ENCODE measurements around the gene FBXW8. TPM values are rescaled to one million over a fixed set of nuclear protein-coding genes. Genes with fewer than 3 reads are reported as not detected.

Gene FBXW8
- total RNA-seq, 5 donors from 2014 or later (not counting 1 experiment from before 2014, with no cell fraction given), result 10.7 to 17.9 (median 13.0) TPM

- H3K4me1 ChIP-seq (ENCODE audit: control insufficient read depth in 1 of 2, extremely low read depth in 1 of 2, insufficient read depth in 2 of 2, low read length in 2 of 2), result no peaks in the 10 kb centered on the region
- no peaks in the 10 kb centered on the region for H3K36me3 Mint-ChIP-seq
- WGBS (ENCODE audit: insufficient coverage), result 100% methylated on average over 1 of the region's 3 CpGs
- H3K9me3 Mint-ChIP-seq, result peaks cover 0 to 5% (median 3%) of the 10 kb centered on the region in 3 donors
- H3K4me3 Mint-ChIP-seq, result no peak overlapping the region
- no peak overlapping the region for H3K27ac ChIP-seq (ENCODE audit: low read length)
- peaks cover 2 to 9% of the 10 kb centered on the region in 2 experiments for H3K27me3 ChIP-seq (replicated peaks in 1 of 2; ENCODE audit: control insufficient read depth in 2 of 2, extremely low read depth in 1 of 2, insufficient read depth in 2 of 2, low read length in 1 of 2)
- CTCF ChIA-PET, result no interaction called here
- ATAC-seq (replicated peaks in 1 of 4), result no peak
- H3K4me1 Mint-ChIP-seq, result no peaks in the 10 kb centered on the region
- no peaks in the 10 kb centered on the region for H3K9me3 ChIP-seq
- H3K27ac Mint-ChIP-seq, result no peak overlapping the region
- H3K4me3 ChIP-seq (ENCODE audit: control insufficient read depth in 1 of 2, extremely low read depth in 1 of 2, low read length in 1 of 2), result no peak overlapping the region
- no peaks in the 10 kb centered on the region for H3K36me3 ChIP-seq (ENCODE audit: control insufficient read depth in 2 of 2, extremely low read depth in 1 of 2, insufficient read depth in 1 of 2, low read length in 1 of 2)
- POLR2A ChIA-PET, result no interaction called here
- DNase-seq, result no peak
- peaks cover 9 to 12% of the 10 kb centered on the region in 2 donors for H3K27me3 Mint-ChIP-seq
Observed at GRCh38 chr12:116894913-116895312, 15.8 kb upstream of the FBXW8 start.

- DNase-seq, result no peak
- CTCF ChIA-PET, result interaction anchor here in 1 of 2 donors (0.6 kb wide), 2 partner anchors 13 to 98 kb away, joined by 3 to 4 read pairs; no protein-coding TSS in a partner anchor
- no peak overlapping the region for H3K4me3 Mint-ChIP-seq
- H3K36me3 ChIP-seq (ENCODE audit: control insufficient read depth in 2 of 2, extremely low read depth in 1 of 2, insufficient read depth in 1 of 2, low read length in 1 of 2), result no peaks in the 10 kb centered on the region
- H3K36me3 Mint-ChIP-seq, result no peaks in the 10 kb centered on the region
- no peaks in the 10 kb centered on the region for H3K4me1 ChIP-seq (ENCODE audit: control insufficient read depth in 1 of 2, extremely low read depth in 1 of 2, insufficient read depth in 2 of 2, low read length in 2 of 2)
- no peak for ATAC-seq (replicated peaks in 1 of 4)
- no peak overlapping the region for H3K4me3 ChIP-seq (ENCODE audit: control insufficient read depth in 1 of 2, extremely low read depth in 1 of 2, low read length in 1 of 2)
- H3K27me3 Mint-ChIP-seq, result peaks cover 16 to 19% of the 10 kb centered on the region in 2 donors
- no peak overlapping the region for H3K27ac Mint-ChIP-seq
- no peaks in the 10 kb centered on the region for H3K4me1 Mint-ChIP-seq
- H3K9me3 Mint-ChIP-seq, result no peaks in the 10 kb centered on the region
- H3K9me3 ChIP-seq, result no peaks in the 10 kb centered on the region
- peaks cover 2 to 17% of the 10 kb centered on the region in 2 experiments for H3K27me3 ChIP-seq (replicated peaks in 1 of 2; ENCODE audit: control insufficient read depth in 2 of 2, extremely low read depth in 1 of 2, insufficient read depth in 2 of 2, low read length in 1 of 2)
- H3K27ac ChIP-seq (ENCODE audit: low read length), result no peak overlapping the region
- WGBS (ENCODE audit: insufficient coverage), result 76% methylated on average over 7 of the region's 7 CpGs
- POLR2A ChIA-PET, result no interaction called here
Observed at GRCh38 chr12:116896411-116896924, 14.3 kb upstream of the FBXW8 start.

DNA sequence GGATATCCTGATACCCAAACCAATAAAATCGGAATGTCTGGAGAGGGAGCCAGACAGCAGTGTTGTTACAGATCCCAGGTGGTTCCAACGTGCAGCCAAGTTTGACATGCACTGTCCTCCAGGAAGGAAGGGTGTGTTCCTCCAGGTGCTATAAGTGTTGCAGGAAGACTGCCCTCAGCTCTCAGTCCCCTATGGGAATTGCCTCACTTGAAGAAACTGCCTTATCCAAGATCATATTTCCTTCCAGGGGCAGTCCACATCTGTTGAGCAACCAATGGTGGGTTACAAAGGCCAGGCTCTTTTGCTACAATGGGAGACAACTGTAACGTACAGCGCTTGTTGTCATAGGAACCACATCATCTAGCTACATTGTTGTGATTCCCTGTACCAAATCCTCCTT, 13.3 kb upstream of the FBXW8 start:
- Mint-ChIP-seq H3K27me3 (peaks cover 21 to 23% of the 10 kb centered on the region in 2 donors), H3K36me3 (no peaks in the 10 kb centered on the region), H3K4me3 (no peak overlapping the region), H3K9me3 (no peaks in the 10 kb centered on the region), H3K4me1 (no peaks in the 10 kb centered on the region), H3K27ac (no peak overlapping the region)
- Histone ChIP-seq H3K27ac (ENCODE audit: low read length) (no peak overlapping the region), H3K27me3 (replicated peaks in 1 of 2; ENCODE audit: control insufficient read depth in 2 of 2, extremely low read depth in 1 of 2, insufficient read depth in 2 of 2, low read length in 1 of 2) (peaks cover 6 to 16% of the 10 kb centered on the region in 2 experiments), H3K4me3 (ENCODE audit: control insufficient read depth in 1 of 2, extremely low read depth in 1 of 2, low read length in 1 of 2) (no peak overlapping the region), H3K4me1 (ENCODE audit: control insufficient read depth in 1 of 2, extremely low read depth in 1 of 2, insufficient read depth in 2 of 2, low read length in 2 of 2) (no peaks in the 10 kb centered on the region), H3K36me3 (ENCODE audit: control insufficient read depth in 2 of 2, extremely low read depth in 1 of 2, insufficient read depth in 1 of 2, low read length in 1 of 2) (no peaks in the 10 kb centered on the region), H3K9me3 (no peaks in the 10 kb centered on the region)
- ATAC-seq (replicated peaks in 1 of 4), result no peak
- ChIA-PET POLR2A (no interaction called here), CTCF (interaction anchor here in 1 of 2 donors (0.5 kb wide), 1 partner anchor 223 kb away, joined by 7 read pairs; no protein-coding TSS in a partner anchor)
- WGBS (ENCODE audit: insufficient coverage), result 77% methylated on average over 3 of the region's 4 CpGs
- no peak for DNase-seq

DNA sequence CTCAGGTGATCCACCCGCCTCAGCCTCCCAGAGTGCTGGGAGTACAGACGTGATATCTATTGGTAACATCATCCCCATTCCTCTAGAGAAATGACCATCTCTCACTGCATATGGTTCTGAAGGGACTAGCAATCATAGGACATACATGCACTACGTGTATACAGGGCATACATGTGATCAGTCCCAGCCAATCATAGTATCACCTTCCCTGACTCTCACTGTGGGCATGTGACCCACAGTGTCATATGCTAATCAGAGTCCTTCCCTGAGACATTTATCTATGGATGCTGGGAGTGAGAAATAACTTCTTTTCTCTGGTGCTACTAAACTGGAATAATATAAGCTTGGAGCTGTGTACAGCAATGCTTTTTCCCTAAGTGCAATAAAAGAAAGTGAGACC, 12.1 kb upstream of the FBXW8 start:
- WGBS (ENCODE audit: insufficient coverage), result 100% methylated on average over 1 of the region's 3 CpGs
- Histone ChIP-seq H3K36me3 (ENCODE audit: control insufficient read depth in 2 of 2, extremely low read depth in 1 of 2, insufficient read depth in 1 of 2, low read length in 1 of 2) (no peaks in the 10 kb centered on the region), H3K27ac (ENCODE audit: low read length) (no peak overlapping the region), H3K27me3 (replicated peaks in 1 of 2; ENCODE audit: control insufficient read depth in 2 of 2, extremely low read depth in 1 of 2, insufficient read depth in 2 of 2, low read length in 1 of 2) (peaks cover 7 to 25% of the 10 kb centered on the region in 2 experiments), H3K4me3 (ENCODE audit: control insufficient read depth in 1 of 2, extremely low read depth in 1 of 2, low read length in 1 of 2) (no peak overlapping the region), H3K4me1 (ENCODE audit: control insufficient read depth in 1 of 2, extremely low read depth in 1 of 2, insufficient read depth in 2 of 2, low read length in 2 of 2) (no peaks in the 10 kb centered on the region), H3K9me3 (no peaks in the 10 kb centered on the region)
- POLR2A ChIA-PET, result no interaction called here
- Mint-ChIP-seq H3K36me3 (no peaks in the 10 kb centered on the region), H3K9me3 (no peaks in the 10 kb centered on the region), H3K27me3 (peaks cover 25 to 26% of the 10 kb centered on the region in 2 donors), H3K4me3 (no peak overlapping the region), H3K27ac (no peak overlapping the region), H3K4me1 (no peaks in the 10 kb centered on the region)
- DNase-seq (no peak), ATAC-seq (replicated peaks in 1 of 4) (no peak)
- CTCF ChIA-PET, result no interaction called here

- no peaks in the 10 kb centered on the region for H3K36me3 Mint-ChIP-seq
- ChIA-PET CTCF (no interaction called here), POLR2A (no interaction called here)
- ATAC-seq (replicated peaks in 1 of 4) (no peak), DNase-seq (no peak)
- H3K9me3 Mint-ChIP-seq, result no peaks in the 10 kb centered on the region
- no peaks in the 10 kb centered on the region for H3K36me3 ChIP-seq (ENCODE audit: control insufficient read depth in 2 of 2, extremely low read depth in 1 of 2, insufficient read depth in 1 of 2, low read length in 1 of 2)
- H3K4me1 Mint-ChIP-seq, result no peaks in the 10 kb centered on the region
- no peaks in the 10 kb centered on the region for H3K4me1 ChIP-seq (ENCODE audit: control insufficient read depth in 1 of 2, extremely low read depth in 1 of 2, insufficient read depth in 2 of 2, low read length in 2 of 2)
- no peak overlapping the region for H3K4me3 Mint-ChIP-seq
- H3K27ac ChIP-seq (ENCODE audit: low read length), result no peak overlapping the region
- peaks cover 5 to 27% of the 10 kb centered on the region in 2 experiments for H3K27me3 ChIP-seq (replicated peaks in 1 of 2; ENCODE audit: control insufficient read depth in 2 of 2, extremely low read depth in 1 of 2, insufficient read depth in 2 of 2, low read length in 1 of 2)
- no peak overlapping the region for H3K27ac Mint-ChIP-seq
- H3K4me3 ChIP-seq (ENCODE audit: control insufficient read depth in 1 of 2, extremely low read depth in 1 of 2, low read length in 1 of 2), result no peak overlapping the region
- H3K27me3 Mint-ChIP-seq, result peaks cover 30 to 34% of the 10 kb centered on the region in 2 donors
- no CpG with 5 or more reads among the region's 2 CpGs for WGBS (ENCODE audit: insufficient coverage)
- H3K9me3 ChIP-seq, result no peaks in the 10 kb centered on the region
Observed at GRCh38 chr12:116901612-116902011, 9.1 kb upstream of the FBXW8 start.

GRCh38 chr12:116903818-116904217, 6.9 kb upstream of the FBXW8 start:
- ChIA-PET POLR2A (no interaction called here), CTCF (no interaction called here)
- DNase-seq, result no peak
- Mint-ChIP-seq H3K27ac (no peak overlapping the region), H3K36me3 (no peaks in the 10 kb centered on the region), H3K9me3 (no peaks in the 10 kb centered on the region), H3K4me3 (no peak overlapping the region), H3K27me3 (peaks cover 25 to 31% of the 10 kb centered on the region in 2 donors), H3K4me1 (no peaks in the 10 kb centered on the region)
- no peak for ATAC-seq (replicated peaks in 1 of 4)
- Histone ChIP-seq H3K27me3 (replicated peaks in 1 of 2; ENCODE audit: control insufficient read depth in 2 of 2, extremely low read depth in 1 of 2, insufficient read depth in 2 of 2, low read length in 1 of 2) (peaks cover 5 to 26% of the 10 kb centered on the region in 2 experiments), H3K4me1 (ENCODE audit: control insufficient read depth in 1 of 2, extremely low read depth in 1 of 2, insufficient read depth in 2 of 2, low read length in 2 of 2) (no peaks in the 10 kb centered on the region), H3K9me3 (no peaks in the 10 kb centered on the region), H3K27ac (ENCODE audit: low read length) (no peak overlapping the region), H3K36me3 (ENCODE audit: control insufficient read depth in 2 of 2, extremely low read depth in 1 of 2, insufficient read depth in 1 of 2, low read length in 1 of 2) (no peaks in the 10 kb centered on the region), H3K4me3 (ENCODE audit: control insufficient read depth in 1 of 2, extremely low read depth in 1 of 2, low read length in 1 of 2) (no peak overlapping the region)
- 69% methylated on average over 4 of the region's 4 CpGs for WGBS (ENCODE audit: insufficient coverage)

- DNase-seq (no peak), ATAC-seq (replicated peaks in 1 of 4) (no peak)
- peaks cover 0 to 1% of the 10 kb centered on the region in 2 experiments for H3K4me1 ChIP-seq (ENCODE audit: control insufficient read depth in 1 of 2, extremely low read depth in 1 of 2, insufficient read depth in 2 of 2, low read length in 2 of 2)
- POLR2A ChIA-PET, result no interaction called here
- no peak overlapping the region for H3K27ac ChIP-seq (ENCODE audit: low read length)
- no peak overlapping the region for H3K27ac Mint-ChIP-seq
- H3K27me3 ChIP-seq (replicated peaks in 1 of 2; ENCODE audit: control insufficient read depth in 2 of 2, extremely low read depth in 1 of 2, insufficient read depth in 2 of 2, low read length in 1 of 2), result peaks cover 5 to 19% of the 10 kb centered on the region in 2 experiments
- no peaks in the 10 kb centered on the region for H3K9me3 Mint-ChIP-seq
- CTCF ChIA-PET, result no interaction called here
- no peak overlapping the region for H3K4me3 ChIP-seq (ENCODE audit: control insufficient read depth in 1 of 2, extremely low read depth in 1 of 2, low read length in 1 of 2)
- 60% methylated on average over 1 of the region's 4 CpGs for WGBS (ENCODE audit: insufficient coverage)
- H3K4me3 Mint-ChIP-seq, result no peak overlapping the region
- peaks cover 11 to 19% of the 10 kb centered on the region in 2 donors for H3K27me3 Mint-ChIP-seq
- H3K4me1 Mint-ChIP-seq, result peaks cover 4 to 8% (median 5%) of the 10 kb centered on the region in 3 donors
- H3K9me3 ChIP-seq, result no peaks in the 10 kb centered on the region
- no peaks in the 10 kb centered on the region for H3K36me3 ChIP-seq (ENCODE audit: control insufficient read depth in 2 of 2, extremely low read depth in 1 of 2, insufficient read depth in 1 of 2, low read length in 1 of 2)
- no peaks in the 10 kb centered on the region for H3K36me3 Mint-ChIP-seq
Observed at GRCh38 chr12:116906285-116906684, 4.5 kb upstream of the FBXW8 start.

All from T-cell (primary cell).